GM12878 (cell line): Measurements from ENCODE around the gene PILRB.

Experiments
- CEBPB ChIP-seq, 2 experiments: fragments of 150-350 bp in 1 of 2; IDR thresholded peaks; 2 replicates each; pipeline ENCODE4 v1.6.1; 2012 to 2014; ENCODE audit warnings: low read depth in 2 of 2, low read length in 2 of 2, borderline replicate concordance in 1 of 2, inconsistent platforms in 1 of 2
- CTCF ChIP-seq, 3 experiments: IDR thresholded peaks in 2 of 3; conservative IDR thresholded peaks in 1 of 3; 2 replicates each; pipeline ENCODE4 v1.5.1; 2011; ENCODE audit warnings: low read depth in 3 of 3, low read length in 3 of 3, mild to moderate bottlenecking in 3 of 3, control low read depth in 2 of 3, moderate library complexity in 2 of 3, inconsistent platforms in 1 of 3, mixed read lengths in 1 of 3; ENCODE audit not compliant: control insufficient read depth in 2 of 3, insufficient read depth in 1 of 3; ENCODE audit errors: extremely low read depth in 1 of 3
- ETV6 ChIP-seq, 2 experiments: fragments of 450-650 bp in 1 of 2; IDR thresholded peaks in 1 of 2; conservative IDR thresholded peaks in 1 of 2; 2 replicates each; pipeline ENCODE4 v1.6.1; 2014; ENCODE audit warnings: antibody characterized with exemption in 1 of 2, borderline replicate concordance in 1 of 2, low read depth in 1 of 2, mild to moderate bottlenecking in 1 of 2, moderate library complexity in 1 of 2

- no peak for TF ChIP-seq CEBPB (IDR thresholded peaks at IDR 0.05; ENCODE audit: borderline replicate concordance in 1 of 2, low read depth in 2 of 2, low read length in 2 of 2)
- no peak for TF ChIP-seq CTCF (IDR thresholded peaks at IDR 0.05 in 2 of 3, conservative IDR thresholded peaks at IDR 0.05 in 1 of 3; ENCODE audit: control insufficient read depth in 2 of 3, extremely low read depth in 1 of 3, insufficient read depth in 1 of 3, low read depth in 3 of 3, low read length in 3 of 3)
- TF ChIP-seq ETV6 (conservative IDR thresholded peaks at IDR 0.05 in 1 of 2, IDR thresholded peaks at IDR 0.05 in 1 of 2; ENCODE audit: borderline replicate concordance in 1 of 2, low read depth in 1 of 2), result no peak
These were observed 31.6 kb downstream of the PILRB start for GRCh38 chr7:100389437-100390088.
